SU-DHL-6 (cell line): Measurements from ENCODE around the gene LHPP.
A peak's percentile ranks its signal among the peaks of the same experiment; 100 is the strongest.

Experiments used
- H2AFZ ChIP-seq: fragments of 200-600 bp; sonication (generic); 2 replicates; pipeline ENCODE4 v1.6.1; 2014; ENCODE audit warnings: low read depth, mild to moderate bottlenecking, moderate library complexity, mixed read lengths, antibody characterized with exemption, low read length; ENCODE audit not compliant: severe bottlenecking
- H3F3A ChIP-seq: fragments of 200-600 bp; shearing (Covaris generic); 2 replicates; pipeline ENCODE4 v1.6.0; 2016; ENCODE audit warnings: antibody characterized with exemption, mild to moderate bottlenecking; ENCODE audit not compliant: insufficient read depth
- H3K27ac ChIP-seq: fragments of 200-600 bp; sonication (generic); 2 replicates; pipeline ENCODE4 v1.5.1; 2016; ENCODE audit warnings: low read depth, mild to moderate bottlenecking, low read length, moderate library complexity, mixed read lengths
- H3K27me3 ChIP-seq: fragments of 200-600 bp; sonication (generic), shearing (Covaris generic); 2 replicates; pipeline ENCODE4 v1.6.0; 2014; ENCODE audit warnings: mild to moderate bottlenecking, low read length
- H3K36me3 ChIP-seq: fragments of 200-600 bp; sonication (generic); 2 replicates; pipeline ENCODE4 v1.6.1; 2014; ENCODE audit warnings: mild to moderate bottlenecking, low read length, mixed read lengths
- H3K4me2 ChIP-seq: fragments of 300-600, 200-600 bp; shearing (Covaris generic), sonication (generic); 2 replicates; pipeline ENCODE4 v1.6.0; 2014; ENCODE audit warnings: low read length, low read depth, mild to moderate bottlenecking; ENCODE audit not compliant: poor library complexity, severe bottlenecking
- H3K4me3 ChIP-seq: fragments of 200-600 bp; sonication (generic); 2 replicates; pipeline ENCODE4 v1.5.1; 2014; ENCODE audit warnings: antibody characterized with exemption, low read length, mild to moderate bottlenecking, mixed read lengths; ENCODE audit not compliant: insufficient read depth, poor library complexity, severe bottlenecking
- H3K79me2 ChIP-seq: fragments of 200-600 bp; sonication (generic); 2 replicates; pipeline ENCODE4 v1.6.1; 2014; ENCODE audit warnings: mild to moderate bottlenecking, low read length, moderate library complexity; ENCODE audit not compliant: insufficient read depth
- H3K9ac ChIP-seq: fragments of 200-600 bp; sonication (generic); 2 replicates; pipeline ENCODE4 v1.7.0; 2014; ENCODE audit warnings: mild to moderate bottlenecking, low read length
- H3K9me2 ChIP-seq: fragments of 200-600 bp; sonication (generic); replicated peaks from 2 replicates; pipeline ENCODE4 v1.6.1; 2014; ENCODE audit warnings: low read length; ENCODE audit not compliant: insufficient read depth
- H3K9me3 ChIP-seq: fragments of 200-600 bp; sonication (generic); 2 replicates; pipeline ENCODE4 v1.6.1; 2014; ENCODE audit warnings: low read length, mixed read lengths; ENCODE audit not compliant: insufficient read depth
- H4K20me1 ChIP-seq: fragments of 200-600 bp; sonication (generic); 2 replicates; pipeline ENCODE4 v1.6.1; 2014; ENCODE audit warnings: low read depth, mild to moderate bottlenecking, antibody characterized with exemption, low read length, moderate library complexity, mixed read lengths
- EZH2phosphoT487 ChIP-seq: fragments of 200-600 bp; sonication (generic), shearing (Covaris generic); conservative IDR thresholded peaks from 2 replicates; pipeline ENCODE4 v1.6.1; 2018; ENCODE audit warnings: mild to moderate bottlenecking, antibody characterized with exemption, low read length, moderate library complexity, mixed read lengths
- TF ChIP-seq, protein P1 (sequence below): fragments of 200-600 bp; sonication (generic); IDR thresholded peaks from one replicate; pipeline ENCODE4 v1.5.1; 2017; ENCODE audit warnings: antibody characterized with exemption, mild to moderate bottlenecking, low read length, moderate library complexity; ENCODE audit not compliant: insufficient read depth, poor library complexity, severe bottlenecking

The LHPP gene

GRCh38 chr10:124561206-124561605, 99.6 kb downstream of the LHPP start:
- Histone ChIP-seq H3K36me3 (peaks cover 9% of the 10 kb centered on the region; the same call in 1 of the 2 replicates), H3K4me3 (peak overlapping the region; percentile 49), H3F3A (peaks cover 34% of the 10 kb centered on the region), H4K20me1 (no peaks in the 10 kb centered on the region), H3K9me3 (peaks cover 7% of the 10 kb centered on the region; the same call in 1 of the 2 replicates), H3K9ac (peak overlapping the region; percentile 43), H3K27ac (peak overlapping the region; percentile 92), H3K79me2 (0 out of 2 replicates have a peak, but pooled peaks cover 16% of the 10 kb centered on the region), H2AFZ (no peak overlapping the region), H3K4me2 (peak overlapping the region; percentile 61), H3K27me3 (no peaks in the 10 kb centered on the region), H3K9me2 (no peaks in the 10 kb centered on the region)
- TF ChIP-seq, protein P1, sequence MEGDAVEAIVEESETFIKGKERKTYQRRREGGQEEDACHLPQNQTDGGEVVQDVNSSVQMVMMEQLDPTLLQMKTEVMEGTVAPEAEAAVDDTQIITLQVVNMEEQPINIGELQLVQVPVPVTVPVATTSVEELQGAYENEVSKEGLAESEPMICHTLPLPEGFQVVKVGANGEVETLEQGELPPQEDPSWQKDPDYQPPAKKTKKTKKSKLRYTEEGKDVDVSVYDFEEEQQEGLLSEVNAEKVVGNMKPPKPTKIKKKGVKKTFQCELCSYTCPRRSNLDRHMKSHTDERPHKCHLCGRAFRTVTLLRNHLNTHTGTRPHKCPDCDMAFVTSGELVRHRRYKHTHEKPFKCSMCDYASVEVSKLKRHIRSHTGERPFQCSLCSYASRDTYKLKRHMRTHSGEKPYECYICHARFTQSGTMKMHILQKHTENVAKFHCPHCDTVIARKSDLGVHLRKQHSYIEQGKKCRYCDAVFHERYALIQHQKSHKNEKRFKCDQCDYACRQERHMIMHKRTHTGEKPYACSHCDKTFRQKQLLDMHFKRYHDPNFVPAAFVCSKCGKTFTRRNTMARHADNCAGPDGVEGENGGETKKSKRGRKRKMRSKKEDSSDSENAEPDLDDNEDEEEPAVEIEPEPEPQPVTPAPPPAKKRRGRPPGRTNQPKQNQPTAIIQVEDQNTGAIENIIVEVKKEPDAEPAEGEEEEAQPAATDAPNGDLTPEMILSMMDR = no peak
- no peak for TF ChIP-seq EZH2phosphoT487

- Histone ChIP-seq H4K20me1 (no peaks in the 10 kb centered on the region), H3K27ac (peak overlapping the region; percentile 92), H3K4me3 (peak overlapping the region; percentile 49), H3K27me3 (no peaks in the 10 kb centered on the region), H3K9me3 (peaks cover 7% of the 10 kb centered on the region; the same call in 1 of the 2 replicates), H3K36me3 (peaks cover 9% of the 10 kb centered on the region; the same call in 1 of the 2 replicates), H3K9me2 (no peaks in the 10 kb centered on the region), H3K4me2 (peak overlapping the region; percentile 61), H3F3A (peaks cover 35% of the 10 kb centered on the region), H2AFZ (no peak overlapping the region), H3K9ac (peak overlapping the region; percentile 43), H3K79me2 (0 out of 2 replicates have a peak, but pooled peaks cover 16% of the 10 kb centered on the region)
- TF ChIP-seq, protein P1 = no peak
- TF ChIP-seq EZH2phosphoT487 = no peak
Observed at GRCh38 chr10:124562425-124563060, 100.9 kb downstream of the LHPP start.

GRCh38 chr10:124563320-124564040, 101.9 kb downstream of the LHPP start:
- H3K36me3 ChIP-seq = peaks cover 9% of the 10 kb centered on the region; the same call in 1 of the 2 replicates
- peak overlapping the region; percentile 43 for H3K9ac ChIP-seq
- peak overlapping the region; percentile 61 for H3K4me2 ChIP-seq
- no peaks in the 10 kb centered on the region for H3K9me2 ChIP-seq
- TF ChIP-seq, protein P1 = no peak
- TF ChIP-seq EZH2phosphoT487 = no peak
- H2AFZ ChIP-seq = no peak overlapping the region
- H3K4me3 ChIP-seq = peak overlapping the region; percentile 49
- no peaks in the 10 kb centered on the region for H3K27me3 ChIP-seq
- peaks cover 35% of the 10 kb centered on the region for H3F3A ChIP-seq
- H4K20me1 ChIP-seq = no peaks in the 10 kb centered on the region
- peak overlapping the region; percentile 92 for H3K27ac ChIP-seq
- peaks cover 7% of the 10 kb centered on the region; the same call in 1 of the 2 replicates for H3K9me3 ChIP-seq
- H3K79me2 ChIP-seq = 0 out of 2 replicates have a peak, but pooled peaks cover 16% of the 10 kb centered on the region
